ENCODE results near the gene COX6A1.
"Not testable (repeated sequence)": the region's sequence is repeated elsewhere in the genome, so short reads cannot be mapped to it uniquely, and the experiment has no call there.

COX6A1 gene

DNA sequence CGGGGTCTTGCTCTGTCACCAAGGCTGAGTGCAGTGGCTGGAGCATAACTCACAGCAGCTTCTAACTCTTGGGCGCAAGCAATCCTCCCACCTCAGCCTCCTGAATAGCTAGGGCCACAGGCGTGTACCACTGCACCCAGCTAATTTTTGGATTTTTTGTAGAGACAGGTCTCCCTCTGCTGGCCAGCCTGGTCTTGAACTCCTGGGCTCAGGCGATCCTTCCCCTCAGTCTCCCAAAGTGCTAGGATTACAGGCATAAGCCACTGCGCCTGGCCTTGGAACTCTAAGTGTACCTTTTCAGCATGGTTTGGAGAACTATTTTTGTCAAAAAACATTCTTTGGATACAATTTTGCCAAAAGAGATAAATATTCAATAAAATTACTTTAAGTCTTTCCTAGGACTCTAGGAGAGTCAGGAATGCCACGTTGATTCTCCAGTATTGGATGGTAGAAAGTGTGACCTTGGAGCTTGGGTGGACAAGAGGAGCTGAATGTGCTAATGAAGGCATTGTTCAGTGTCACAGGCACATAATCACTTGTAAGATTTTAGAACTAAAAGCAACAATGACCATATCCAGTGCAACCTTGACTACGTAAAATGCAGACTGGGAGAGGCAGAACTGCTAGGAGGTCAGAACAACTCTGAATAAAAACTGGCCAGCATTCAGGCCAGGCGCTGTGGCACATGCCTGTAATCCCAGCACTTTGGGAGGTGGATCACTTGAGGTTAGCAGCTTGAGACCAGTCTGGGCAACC lies 28.8 kb downstream of the COX6A1 start:
- FAIRE-seq (no peak), DNase-seq (ENCODE audit: low spot score) (no peak)

DNA sequence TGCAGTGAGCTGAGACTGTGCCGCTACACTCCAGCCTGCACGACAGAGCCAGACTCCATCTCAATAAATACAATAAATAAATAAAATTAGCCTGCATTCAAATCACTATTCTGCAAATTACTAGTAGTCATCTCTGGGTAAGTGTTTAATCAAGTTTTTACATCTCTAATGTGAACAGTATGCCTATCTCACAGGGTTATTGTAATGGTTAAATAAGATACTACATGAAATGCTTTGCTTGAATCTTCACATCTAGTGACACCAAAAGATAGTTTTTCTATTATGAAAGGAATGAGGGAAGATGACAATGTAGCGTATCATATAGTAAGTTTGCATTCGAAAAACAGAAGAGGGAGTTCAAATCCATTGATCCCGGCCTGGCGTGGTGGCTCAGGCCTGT lies 29.5 kb downstream of the COX6A1 start:
- FAIRE-seq = no peak
- DNase-seq (ENCODE audit: low spot score) = no peak

DNA sequence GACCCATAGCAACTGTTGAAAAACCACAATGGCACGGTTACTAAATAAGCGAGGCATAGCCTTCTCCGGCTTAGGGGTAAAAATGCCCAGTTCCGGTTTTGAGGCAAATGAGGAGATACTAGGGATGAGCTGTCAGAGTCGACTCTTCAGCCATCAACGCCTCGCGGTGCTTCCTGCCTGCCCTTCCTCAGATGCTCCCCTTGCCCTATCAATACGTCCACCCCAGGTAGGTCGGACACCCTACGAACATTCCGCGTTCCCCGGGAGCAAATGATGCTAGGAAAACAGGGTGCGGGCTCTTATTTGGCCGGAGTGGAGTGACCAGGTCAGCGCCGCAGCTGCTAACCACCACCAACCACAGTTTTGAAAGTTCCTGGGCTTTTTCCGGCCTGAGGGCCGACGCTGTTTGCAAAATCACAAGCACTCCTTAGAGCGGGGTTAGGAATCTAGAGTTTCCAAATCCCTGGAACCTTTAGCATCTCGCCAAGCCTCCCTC lies 30.5 kb downstream of the COX6A1 start:
- FAIRE-seq (no peak), DNase-seq (ENCODE audit: low spot score) (no peak)

DNA sequence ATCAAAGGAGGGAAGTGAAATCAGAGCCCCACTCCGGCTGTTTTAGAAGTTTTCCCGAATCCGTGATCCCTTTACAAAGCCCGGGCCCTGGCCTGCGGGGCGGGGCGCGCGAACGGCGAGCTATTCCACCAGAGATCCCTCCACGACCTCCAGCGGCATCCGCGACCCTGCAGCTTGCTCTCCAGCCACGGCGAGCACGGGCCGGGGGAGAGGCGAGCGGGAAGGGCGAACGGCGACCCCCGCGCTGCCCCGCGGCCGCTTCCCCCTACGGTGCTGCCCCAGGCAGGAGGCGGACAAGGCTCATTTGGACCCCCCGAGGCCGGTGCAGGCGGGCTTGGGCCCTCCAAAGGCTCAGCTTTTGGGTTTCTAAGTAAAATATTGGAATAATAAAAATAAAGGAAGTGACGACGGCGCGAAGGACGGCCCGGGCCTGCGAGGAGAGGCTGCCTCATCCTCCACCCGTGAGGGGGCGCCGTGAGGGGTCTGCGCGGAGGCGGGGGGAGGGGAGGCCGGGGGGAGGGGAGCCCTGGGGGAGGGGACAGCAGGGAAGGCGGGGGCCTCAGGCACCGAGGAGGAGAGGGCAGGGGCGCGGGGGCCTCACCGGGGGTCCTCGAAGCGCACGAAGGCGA lies 31.0 kb downstream of the COX6A1 start:
- DNase-seq (ENCODE audit: low spot score) (peak; percentile 32), FAIRE-seq (no peak)

DNA sequence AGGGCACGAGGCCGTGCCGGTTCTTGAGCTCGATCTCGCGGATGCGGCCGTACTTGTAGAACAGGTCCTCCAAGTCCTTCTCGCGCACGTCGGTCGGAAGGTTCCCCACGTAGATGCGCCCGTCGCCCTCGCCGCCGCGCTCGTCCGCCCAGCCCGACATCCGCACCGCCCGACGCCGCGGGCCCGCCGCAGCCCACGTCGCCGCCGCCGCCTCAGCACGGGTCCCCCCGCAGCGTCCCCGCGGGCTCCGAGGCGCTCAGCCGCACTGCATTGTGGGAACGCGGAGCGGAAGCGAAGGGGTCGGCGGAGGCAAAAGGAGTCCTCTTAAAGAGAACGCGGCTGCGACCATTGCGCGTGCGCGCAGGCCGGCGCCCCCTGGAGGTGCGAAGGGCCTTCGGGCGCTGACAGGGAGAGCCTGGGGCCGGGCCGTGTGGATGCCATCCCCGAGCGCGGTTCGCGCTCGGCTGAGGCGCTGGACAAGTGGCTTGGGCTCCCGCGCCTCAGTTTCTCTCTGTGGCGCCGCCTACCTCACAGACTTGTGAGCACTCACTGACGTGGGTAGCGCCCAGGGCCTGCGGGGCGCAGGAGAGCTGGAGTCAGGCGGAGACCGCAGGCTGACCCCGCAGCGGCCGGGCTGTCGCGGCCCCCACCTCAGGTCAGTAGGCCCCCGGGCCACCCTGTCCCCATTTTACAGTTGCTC lies 31.7 kb downstream of the COX6A1 start, which contains the start of gene SRSF9:
Gene SRSF9, minus strand, starts transcription at position 299 of the 700 bp plus-strand sequence. Its CDS starts 139 bp downstream, at position 160.
- peak; percentile 98 for DNase-seq (ENCODE audit: low spot score)
- FAIRE-seq = no peak

DNA sequence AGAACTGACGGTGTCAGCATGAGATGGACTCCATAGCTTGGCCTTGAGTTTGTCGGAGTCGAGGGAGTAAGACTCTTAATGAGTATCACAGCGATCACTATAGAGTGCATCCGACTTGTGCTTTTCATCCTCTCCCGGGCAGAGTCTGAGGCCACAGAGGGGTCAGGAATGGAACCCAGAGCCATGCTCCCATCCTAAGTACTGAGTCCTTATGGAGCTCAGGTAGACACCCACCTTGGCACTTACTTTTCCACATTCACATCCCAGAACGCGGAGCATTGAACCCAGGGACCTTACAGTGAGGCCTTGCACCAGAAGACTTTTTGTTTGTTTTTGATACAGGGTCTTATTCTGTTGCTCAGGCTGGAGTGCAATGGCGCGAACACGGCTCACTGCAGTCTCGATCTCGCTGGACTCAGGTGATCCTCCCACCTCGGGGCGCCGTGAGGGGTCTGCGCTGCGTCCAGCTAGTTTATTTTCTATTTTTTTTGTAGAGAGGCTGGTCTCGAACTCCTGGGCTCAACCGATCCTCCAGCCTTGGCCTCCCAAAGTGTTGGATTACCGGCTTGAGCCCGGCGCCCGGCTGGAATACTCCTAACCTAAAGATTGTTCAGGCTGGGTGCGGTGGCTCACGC lies 32.4 kb downstream of the COX6A1 start:
- DNase-seq (ENCODE audit: low spot score) = no peak
- no peak for FAIRE-seq

DNA sequence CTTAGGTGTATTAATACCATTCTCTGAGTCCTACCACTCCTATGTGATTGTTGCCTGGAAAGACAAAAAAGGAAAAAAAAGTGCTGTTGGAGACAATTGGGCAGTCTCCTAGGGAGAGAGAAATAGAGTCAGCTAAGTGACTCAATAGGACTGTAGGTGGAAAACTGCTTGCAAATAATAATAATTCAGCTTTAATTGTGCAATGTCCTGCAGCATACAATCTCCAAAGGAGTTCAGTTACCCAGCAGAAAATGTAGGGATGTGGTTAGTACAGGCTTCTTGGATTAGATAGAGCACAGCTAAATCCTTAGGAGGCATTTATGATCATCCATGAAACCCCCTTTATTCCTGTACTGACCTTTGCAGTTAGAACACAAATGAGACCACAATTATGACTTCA lies 34.6 kb downstream of the COX6A1 start:
- DNase-seq (ENCODE audit: low spot score) (no peak), FAIRE-seq (no peak)

DNA sequence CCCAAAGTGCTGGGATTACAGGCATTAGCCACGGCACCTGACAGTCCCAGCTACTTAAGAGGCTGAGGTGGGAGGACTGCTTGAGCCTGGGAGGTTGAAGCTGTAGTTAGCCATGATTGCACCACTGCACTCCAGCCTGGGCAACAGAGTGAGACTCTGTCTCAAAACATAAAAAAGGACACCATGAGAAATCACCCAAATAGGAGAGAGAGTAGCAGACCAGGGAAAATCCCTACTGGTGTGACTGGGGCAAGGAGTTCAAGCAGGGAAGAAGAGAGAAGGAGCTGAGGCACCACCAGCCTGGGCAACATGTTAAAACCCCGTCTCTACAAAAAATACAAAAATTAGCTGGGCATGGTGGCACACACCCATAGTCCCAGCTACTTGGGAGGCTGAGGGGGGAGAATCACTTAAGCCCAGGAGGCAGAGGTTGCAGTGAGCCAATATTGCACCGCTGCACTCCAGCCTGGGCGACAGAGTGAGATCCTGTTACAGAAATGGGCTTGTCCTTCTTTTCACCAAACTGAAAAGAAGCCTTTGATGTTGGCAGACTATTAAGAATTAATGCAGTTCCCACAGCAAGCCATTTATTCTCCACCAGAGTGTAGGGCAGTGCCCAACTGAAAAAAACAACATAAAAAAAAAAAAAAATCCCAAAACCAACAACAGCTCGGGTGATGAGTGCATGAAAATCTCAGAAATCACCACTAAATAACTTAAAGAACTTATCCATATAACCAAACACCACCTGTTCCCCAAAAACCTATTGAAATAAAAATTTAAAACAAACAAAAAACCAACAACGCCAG lies 36.1 kb downstream of the COX6A1 start:
- DNase-seq (ENCODE audit: low spot score) (no peak), FAIRE-seq (no peak)

DNA sequence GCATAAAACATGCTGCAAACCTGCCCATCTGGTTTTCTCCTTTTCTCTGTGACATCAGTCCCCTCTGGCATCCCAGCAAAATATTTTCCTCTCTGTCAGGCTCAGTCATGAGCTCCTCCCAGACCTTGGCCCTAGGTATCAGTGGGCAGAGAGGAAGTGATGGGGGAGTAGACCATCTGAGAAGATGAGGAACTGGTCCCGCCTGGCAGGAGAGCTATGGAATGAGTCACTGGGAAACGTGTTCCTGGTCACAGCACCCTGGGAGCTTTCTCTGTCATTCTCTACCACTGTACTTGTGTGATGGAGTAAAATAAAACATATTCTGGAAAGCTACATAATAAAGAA lies 36.7 kb downstream of the COX6A1 start:
- DNase-seq (ENCODE audit: low spot score) = peak; percentile 84
- FAIRE-seq = no peak

DNA sequence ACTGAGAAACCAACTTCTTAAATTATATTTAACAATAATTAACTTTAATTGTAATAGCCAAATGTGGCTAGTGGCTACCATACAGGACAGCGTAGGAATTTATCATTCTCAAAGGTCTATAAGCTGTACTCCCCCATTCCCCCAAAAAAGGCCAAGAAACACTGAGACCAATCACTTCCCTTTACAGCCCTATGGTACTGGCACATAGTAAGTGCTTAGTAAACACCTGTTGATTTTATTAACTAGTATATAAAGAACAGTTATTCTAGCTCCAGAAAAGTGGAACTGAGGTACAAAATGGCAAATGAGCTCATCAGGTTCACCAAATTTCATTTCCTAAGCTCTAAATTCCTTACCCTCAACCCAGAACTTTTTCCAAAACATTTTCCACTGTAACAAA lies 37.7 kb downstream of the COX6A1 start:
- no peak for FAIRE-seq

DNA sequence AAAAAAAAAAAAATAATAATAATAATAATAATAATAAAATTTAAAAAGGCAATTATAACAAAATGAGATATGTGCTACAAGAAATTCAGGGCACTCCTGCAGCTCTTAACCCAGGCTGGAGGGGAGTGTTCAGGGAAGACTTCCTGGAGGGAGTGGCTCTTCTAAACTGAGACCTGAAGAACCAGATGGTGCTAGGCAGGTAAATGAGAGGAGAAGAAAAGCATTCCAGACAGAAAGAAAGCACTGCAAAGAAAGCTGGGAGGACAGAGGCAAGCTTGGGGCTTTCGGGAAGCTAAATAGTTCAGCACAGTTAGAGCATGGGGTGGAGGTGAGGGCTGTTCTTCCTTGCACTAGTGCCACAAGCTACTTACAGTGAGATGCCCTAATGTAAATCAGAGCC lies 41.5 kb downstream of the COX6A1 start:
- FAIRE-seq = no peak
- no peak for DNase-seq (ENCODE audit: low spot score)

More for the DNA sequence above, 37.7 kb downstream of the COX6A1 start:
- DNase-seq (ENCODE audit: low spot score) = no peak

DNA sequence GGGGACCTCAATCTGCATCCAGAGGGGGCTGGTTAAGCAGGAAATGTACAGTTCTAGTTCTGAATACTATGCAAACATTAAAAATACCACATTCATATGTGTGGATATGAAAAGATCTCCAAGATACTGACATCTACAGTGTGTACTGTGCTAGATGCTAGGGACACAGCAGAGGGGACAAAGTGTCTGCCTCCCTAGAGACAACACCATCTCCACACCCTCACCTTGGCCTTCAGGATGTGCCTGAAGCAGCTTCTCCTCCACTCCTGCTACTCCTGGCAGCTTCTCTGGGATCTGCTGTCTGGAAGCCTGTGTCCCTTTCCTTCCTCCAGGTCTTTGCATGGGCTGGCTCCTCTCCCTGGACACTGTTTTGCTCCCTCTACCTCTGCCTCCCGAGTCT lies 42.3 kb downstream of the COX6A1 start:
- FAIRE-seq (no peak), DNase-seq (ENCODE audit: low spot score) (no peak)

DNA sequence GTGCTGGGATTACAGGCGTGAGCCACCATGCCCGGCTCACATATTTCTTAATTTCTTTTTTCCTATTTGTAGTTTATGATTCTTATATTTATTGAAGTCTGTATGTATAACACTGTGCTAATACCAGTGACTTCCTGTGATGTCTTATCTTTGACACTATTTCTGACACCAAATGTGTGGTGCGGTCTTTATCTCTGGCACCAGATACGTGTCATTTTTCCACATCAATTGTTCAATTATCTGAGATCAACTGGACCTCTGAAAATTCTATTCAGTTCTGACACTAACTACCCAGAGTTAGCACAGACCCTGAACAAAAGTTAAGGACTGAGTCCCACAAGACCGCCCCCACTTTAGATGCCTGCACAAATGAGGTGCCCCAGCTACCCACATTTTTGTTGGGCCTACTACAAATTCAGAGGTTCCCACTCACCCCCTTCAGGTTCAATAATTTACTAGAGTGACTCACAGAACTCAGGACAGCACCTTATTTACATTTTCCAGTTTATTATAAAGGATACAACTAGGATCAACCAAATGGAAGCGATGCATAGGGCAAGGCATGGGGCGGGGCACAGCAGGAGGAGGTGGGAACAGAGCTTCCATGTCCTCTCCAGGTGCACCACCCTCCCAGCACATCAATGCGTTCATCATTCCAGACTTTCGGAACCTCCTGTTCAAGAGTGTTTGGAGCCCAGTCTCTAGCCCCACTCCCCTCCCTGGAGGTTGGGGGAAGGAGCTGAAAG lies 43.3 kb downstream of the COX6A1 start:
- FAIRE-seq = no peak
- no peak for DNase-seq (ENCODE audit: low spot score)

DNA sequence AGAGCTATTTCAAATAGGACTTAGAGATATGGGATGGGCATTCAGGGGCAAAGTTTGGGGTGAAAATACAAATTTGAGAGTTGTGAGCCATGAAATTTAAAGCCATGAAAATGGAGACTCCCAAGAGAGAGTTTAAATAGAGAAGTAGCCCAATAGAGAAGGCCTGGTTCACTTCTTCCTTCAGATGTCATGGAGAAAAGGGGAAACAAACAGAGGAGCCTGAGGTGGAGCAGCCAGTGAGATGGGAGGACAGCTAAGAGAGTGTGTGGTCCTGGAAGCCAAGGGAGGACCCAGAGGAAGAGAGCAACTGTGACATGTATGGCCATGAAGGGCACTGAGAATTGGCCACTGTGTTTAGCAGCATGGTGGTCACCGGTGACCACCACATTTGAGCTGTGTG lies 45.7 kb downstream of the COX6A1 start:
- FAIRE-seq (no peak), DNase-seq (ENCODE audit: low spot score) (no peak)

DNA sequence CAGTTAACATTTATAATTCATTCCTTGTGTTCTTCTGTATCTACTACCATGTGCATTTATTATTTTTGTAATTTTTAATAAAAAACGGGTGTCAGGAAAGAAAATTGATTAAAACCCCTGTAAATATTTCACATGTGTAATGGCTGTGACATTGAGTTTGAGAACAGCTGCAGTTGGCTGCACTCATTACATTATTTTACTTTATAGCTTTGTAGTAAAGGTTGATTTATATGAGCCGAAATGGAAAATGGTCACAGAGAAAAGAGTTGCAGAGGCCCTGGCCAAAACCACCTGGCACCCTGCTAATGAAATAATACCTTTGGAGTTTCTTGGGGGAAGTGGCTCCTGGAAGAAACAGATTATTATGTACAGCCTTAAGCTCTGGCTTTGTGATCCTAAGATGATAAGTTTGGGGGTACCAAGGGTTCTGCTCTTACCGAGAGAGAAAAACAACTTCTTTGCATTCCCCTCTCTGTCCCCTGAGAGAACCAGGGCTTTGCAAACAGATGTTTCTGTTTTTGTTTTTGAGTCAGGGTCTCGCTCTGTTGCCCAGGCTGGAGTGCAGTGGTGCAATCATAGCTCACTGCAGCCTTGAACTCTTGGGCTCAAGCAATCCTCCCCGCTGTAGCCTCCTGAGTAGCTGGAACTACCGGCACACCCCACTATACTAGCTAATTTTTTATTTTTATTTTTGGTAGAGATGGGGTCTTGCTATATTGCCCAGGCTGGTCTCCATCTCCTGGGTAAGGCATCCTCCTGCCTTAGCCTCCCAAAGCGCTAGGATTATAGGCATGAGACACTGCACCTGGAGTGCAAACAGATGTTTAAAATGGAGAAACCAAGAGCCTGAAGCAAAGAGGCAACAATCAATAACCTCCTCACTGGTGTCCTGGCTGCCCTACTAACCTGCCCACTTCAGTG lies 48.3 kb downstream of the COX6A1 start:
- FAIRE-seq (no peak), DNase-seq (ENCODE audit: low spot score) (no peak)

DNA sequence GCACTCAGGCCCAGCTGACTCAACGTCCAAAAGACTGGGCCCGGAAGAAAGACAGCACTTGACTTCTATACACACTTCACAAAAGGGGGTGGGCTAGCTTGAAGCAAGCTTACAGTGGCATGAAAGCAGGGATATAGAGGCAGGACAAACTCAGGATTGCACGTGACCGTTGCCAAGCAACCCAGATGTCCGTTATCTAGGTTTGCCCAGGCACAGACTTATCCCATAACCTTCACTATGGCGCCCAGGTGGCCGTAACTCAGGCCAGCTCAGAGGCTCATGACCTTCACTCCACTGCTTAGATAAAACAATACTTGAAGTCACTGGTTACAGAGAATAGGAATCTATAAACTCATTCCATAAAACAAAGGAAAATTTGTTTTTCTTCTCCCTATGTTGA lies 49.6 kb downstream of the COX6A1 start:
- not testable (repeated sequence) for FAIRE-seq; DNase-seq (ENCODE audit: low spot score)

DNA sequence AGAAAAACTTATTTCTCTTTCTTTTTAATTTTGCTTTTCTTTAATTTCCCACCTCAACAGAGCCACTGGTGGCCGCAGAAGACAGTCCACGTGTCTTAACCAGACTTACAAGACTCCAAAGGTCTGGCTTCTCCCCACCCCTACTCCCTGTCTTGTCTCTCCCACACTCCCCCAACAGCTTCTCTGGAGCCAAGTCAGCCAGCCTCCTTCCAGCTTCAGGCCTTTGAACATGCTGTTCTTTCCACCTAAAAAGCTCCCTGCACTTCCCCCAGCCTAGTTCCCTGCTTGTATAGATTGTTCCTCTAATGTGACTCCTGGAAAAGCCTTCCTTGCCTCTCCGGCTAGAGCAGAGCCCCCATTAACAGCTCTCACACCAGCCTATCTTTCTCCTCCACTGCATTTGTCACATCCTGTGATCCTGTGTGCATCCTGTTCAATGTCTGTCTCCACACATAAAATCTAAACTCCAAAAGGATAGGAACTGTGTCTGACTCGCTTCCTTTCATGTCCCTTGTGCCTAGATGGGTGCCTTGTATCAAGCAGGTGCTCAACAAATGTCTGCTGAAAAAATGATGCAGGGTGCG lies 50.2 kb downstream of the COX6A1 start:
- FAIRE-seq = no peak
- DNase-seq (ENCODE audit: low spot score) = no peak

DNA sequence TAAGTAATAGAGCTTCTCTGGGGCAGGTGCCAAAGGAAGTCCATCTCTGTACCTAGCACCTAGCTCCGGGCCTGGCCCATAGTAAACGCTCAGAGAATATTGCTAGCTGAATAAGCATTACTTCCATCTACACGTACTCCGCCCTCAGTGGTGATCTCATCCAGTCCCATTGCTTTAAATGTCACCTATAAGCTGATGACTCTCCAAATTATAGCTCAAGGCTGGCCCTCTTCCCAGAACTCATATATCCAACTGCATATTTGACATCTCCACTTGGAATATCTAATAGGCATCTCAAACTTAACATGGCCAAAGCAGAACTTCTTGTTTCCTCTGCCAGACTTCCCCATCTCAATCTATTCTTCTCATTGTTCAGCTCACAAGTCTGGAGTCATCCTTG lies 51.1 kb downstream of the COX6A1 start:
- FAIRE-seq (no peak), DNase-seq (ENCODE audit: low spot score) (no peak)

DNA sequence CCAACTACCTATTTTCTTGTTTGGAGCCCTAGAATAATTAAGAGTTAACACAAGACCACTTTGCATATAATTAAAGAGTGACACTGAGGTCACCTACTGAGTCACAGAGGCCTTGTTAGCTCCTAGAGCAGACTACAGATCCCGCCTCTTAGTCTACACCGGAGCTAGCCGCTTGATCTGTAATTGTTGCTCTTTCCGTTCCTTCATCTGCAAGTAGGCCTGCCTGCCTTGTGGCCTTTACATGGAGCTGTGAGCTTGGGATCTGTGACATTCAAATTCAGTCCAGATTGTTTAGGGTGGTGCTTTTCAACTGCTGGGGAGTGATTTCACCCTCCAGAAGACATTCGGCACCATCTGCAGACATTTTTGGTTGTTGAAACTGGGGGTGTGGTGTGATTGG lies 52.4 kb downstream of the COX6A1 start:
- DNase-seq (ENCODE audit: low spot score) (no peak), FAIRE-seq (no peak)

Measured in urothelium cell line (cell line).